Activated CD4-positive, alpha-beta T cell treated with anti-CD3 and anti-CD28 coated beads, Interleukin-2, amount 50 U/mL, for 24 hours (primary cell): ENCODE data around the gene ST3GAL5.
"Not testable (repeated sequence)": the region's sequence is repeated elsewhere in the genome, so short reads cannot be mapped to it uniquely, and the experiment has no call there.

Experiments
- DNase-seq, 2 donors: peaks; one replicate each; pipeline ENCODE4 v3.0.0-alpha.2; 2020; ENCODE audit warnings: low read depth in 1 of 2, low spot score in 1 of 2

The ST3GAL5 gene

GRCh38 chr2:85894554-85895278 lies 5.9 kb upstream of the ST3GAL5 start:
- DNase-seq = not testable (repeated sequence)

GRCh38 chr2:85893428-85894258 lies 4.9 kb upstream of the ST3GAL5 start:
- no peak for DNase-seq

GRCh38 chr2:85892216-85892944 lies 3.6 kb upstream of the ST3GAL5 start:
- no peak for DNase-seq

- no peak for DNase-seq
Observed at GRCh38 chr2:85890522-85891176, 1.9 kb upstream of the ST3GAL5 start.

GRCh38 chr2:85889627-85890281 lies 964 bp upstream of the ST3GAL5 start:
- DNase-seq = no peak

- peak; percentile 9 to 28 for DNase-seq
Observed at GRCh38 chr2:85888020-85888683, 638 bp downstream of the ST3GAL5 start.

- peak; percentile 20 to 33 for DNase-seq
Observed at GRCh38 chr2:85887566-85888019, 1.2 kb downstream of the ST3GAL5 start.

GRCh38 chr2:85886590-85886989 lies 2.2 kb downstream of the ST3GAL5 start:
- peak; percentile 17 to 62 for DNase-seq

- no peak for DNase-seq
Observed at GRCh38 chr2:85886141-85886540, 2.6 kb downstream of the ST3GAL5 start.

- not testable (repeated sequence) for DNase-seq
Observed at GRCh38 chr2:85881781-85882180, 7.0 kb downstream of the ST3GAL5 start.

- DNase-seq = not testable (repeated sequence)
Observed at GRCh38 chr2:85880716-85881328, 8.0 kb downstream of the ST3GAL5 start.

- no peak for DNase-seq
Observed at GRCh38 chr2:85878719-85879370, 9.9 kb downstream of the ST3GAL5 start.

GRCh38 chr2:85875350-85876050 lies 13.3 kb downstream of the ST3GAL5 start:
- DNase-seq = no peak

GRCh38 chr2:85873679-85874078 lies 15.1 kb downstream of the ST3GAL5 start:
- no peak for DNase-seq

- no peak for DNase-seq
Observed at GRCh38 chr2:85872536-85873161, 16.1 kb downstream of the ST3GAL5 start.

- DNase-seq = no peak
Observed at GRCh38 chr2:85871494-85872164, 17.2 kb downstream of the ST3GAL5 start.

- no peak for DNase-seq
Observed at GRCh38 chr2:85868822-85869221, 20.0 kb downstream of the ST3GAL5 start.
